22Rv1 (cell line): Measurements from ENCODE around the gene PPP1R15B.

Experiments used
- H3K27ac ChIP-seq: fragments of 450-650 bp; 2 replicates; pipeline ENCODE4 v1.5.1; 2017
- CTCF ChIP-seq: fragments of 450-650 bp; IDR thresholded peaks from 2 replicates; pipeline ENCODE4 v1.5.1; 2017; ENCODE audit warnings: mild to moderate bottlenecking
- ZFX ChIP-seq: fragments of 450-650 bp; IDR thresholded peaks from 2 replicates; pipeline ENCODE4 v1.6.1; 2017; ENCODE audit warnings: antibody characterized with exemption, borderline replicate concordance

PPP1R15B gene

GRCh38 chr1:204396015-204396583 is 15.5 kb downstream of the PPP1R15B start:
- H3K27ac ChIP-seq = no peak overlapping the region
- no peak for TF ChIP-seq CTCF

GRCh38 chr1:204391629-204392028 is 20.0 kb downstream of the PPP1R15B start:
- H3K27ac ChIP-seq = no peak overlapping the region
- TF ChIP-seq ZFX = no peak
- no peak for TF ChIP-seq CTCF

- TF ChIP-seq CTCF (no peak), ZFX (no peak)
- no peak overlapping the region for H3K27ac ChIP-seq
Measured at GRCh38 chr1:204390751-204391466, 20.7 kb downstream of the PPP1R15B start.

GRCh38 chr1:204385727-204386126 is 25.9 kb downstream of the PPP1R15B start:
- no peak for TF ChIP-seq ZFX
- no peak for TF ChIP-seq CTCF
- no peak overlapping the region for H3K27ac ChIP-seq

- no peak overlapping the region for H3K27ac ChIP-seq
- TF ChIP-seq CTCF = no peak
- no peak for TF ChIP-seq ZFX
Measured at GRCh38 chr1:204384636-204385352, 26.8 kb downstream of the PPP1R15B start.

GRCh38 chr1:204383163-204383904 is 28.3 kb downstream of the PPP1R15B start:
- no peak overlapping the region for H3K27ac ChIP-seq
- no peak for TF ChIP-seq ZFX
- no peak for TF ChIP-seq CTCF
